GM21360 (cell line): Measurements from ENCODE around the gene TRAK2.
A peak's percentile ranks its signal among the peaks of the same experiment; 100 is the strongest.
"Not testable (repeated sequence)": the region's sequence is repeated elsewhere in the genome, so short reads cannot be mapped to it uniquely, and the experiment has no call there.

Experiments
- ATAC-seq: cut with Tn5 transposase; IDR thresholded peaks from one replicate; pipeline ENCODE4 v1.9.1; 2021; ENCODE audit warnings: mild to moderate bottlenecking, moderate library complexity; ENCODE audit not compliant: unreplicated experiment

TRAK2 gene

GRCh38 chr2:201450954-201451291 lies 335 bp downstream of the TRAK2 start:
- ATAC-seq: peak; percentile 13

- no peak for ATAC-seq
Measured at GRCh38 chr2:201448701-201449100, 2.6 kb downstream of the TRAK2 start.

- ATAC-seq: no peak
Measured at GRCh38 chr2:201448061-201448460, 3.2 kb downstream of the TRAK2 start.

GRCh38 chr2:201447086-201447485 lies 4.2 kb downstream of the TRAK2 start:
- ATAC-seq: no peak

- no peak for ATAC-seq
Measured at GRCh38 chr2:201444746-201445465, 6.4 kb downstream of the TRAK2 start.

- no peak for ATAC-seq
Measured at GRCh38 chr2:201441409-201441808, 9.8 kb downstream of the TRAK2 start.

- ATAC-seq: no peak
Measured at GRCh38 chr2:201440182-201440581, 11.1 kb downstream of the TRAK2 start.

GRCh38 chr2:201439336-201439922 lies 11.8 kb downstream of the TRAK2 start:
- not testable (repeated sequence) for ATAC-seq

- ATAC-seq: no peak
Measured at GRCh38 chr2:201436141-201436540, 15.1 kb downstream of the TRAK2 start.

GRCh38 chr2:201433394-201433995 lies 17.8 kb downstream of the TRAK2 start:
- no peak for ATAC-seq

- no peak for ATAC-seq
Measured at GRCh38 chr2:201432621-201433393, 18.5 kb downstream of the TRAK2 start.

GRCh38 chr2:201432038-201432620 lies 19.1 kb downstream of the TRAK2 start:
- no peak for ATAC-seq

GRCh38 chr2:201430839-201431238 lies 20.4 kb downstream of the TRAK2 start:
- ATAC-seq: no peak

GRCh38 chr2:201430322-201430721 lies 20.9 kb downstream of the TRAK2 start:
- not testable (repeated sequence) for ATAC-seq

GRCh38 chr2:201429835-201430234 lies 21.4 kb downstream of the TRAK2 start:
- ATAC-seq: not testable (repeated sequence)

GRCh38 chr2:201428366-201428765 lies 22.9 kb downstream of the TRAK2 start:
- not testable (repeated sequence) for ATAC-seq

- no peak for ATAC-seq
Measured at GRCh38 chr2:201425952-201426351, 25.3 kb downstream of the TRAK2 start.

GRCh38 chr2:201420442-201421113 lies 30.7 kb downstream of the TRAK2 start:
- no peak for ATAC-seq

GRCh38 chr2:201419986-201420385 lies 31.3 kb downstream of the TRAK2 start:
- no peak for ATAC-seq

GRCh38 chr2:201419057-201419635 lies 32.1 kb downstream of the TRAK2 start:
- no peak for ATAC-seq
